A172 (cell line): ENCODE measurements around the gene KDELR1. TPM values are rescaled to one million over a fixed set of nuclear protein-coding genes. Genes with fewer than 3 reads are reported as not detected.

Source experiments
- DNase-seq: peaks from one replicate; pipeline ENCODE4 v3.0.0-alpha.2; 2015; ENCODE audit warnings: low spot score
- total RNA-seq: library from RNA; depleted of rRNA; stranded (reverse); fragments of >200 nt; shearing (Covaris generic); gene quantifications from 2 replicates; pipeline ENCODE4 v1.2.3, GENCODE V29; 2014; rRNA removed

Gene KDELR1
- total RNA-seq, 1 experiment from 2014 or later = 64.2 TPM

GRCh38 chr19:48342414-48342738 lies 49.0 kb downstream of the KDELR1 start:
- no peak for DNase-seq

- no peak for DNase-seq
Measured at GRCh38 chr19:48341515-48342413, 49.6 kb downstream of the KDELR1 start.

GRCh38 chr19:48340995-48341394 lies 50.4 kb downstream of the KDELR1 start:
- DNase-seq = peak; percentile 69

- DNase-seq = no peak
Measured at GRCh38 chr19:48338802-48339503, 52.4 kb downstream of the KDELR1 start.

- DNase-seq = no peak
Measured at GRCh38 chr19:48338253-48338755, 53.0 kb downstream of the KDELR1 start.

GRCh38 chr19:48333467-48334384 lies 57.6 kb downstream of the KDELR1 start:
- DNase-seq = peak; percentile 44

GRCh38 chr19:48332662-48333466 lies 58.5 kb downstream of the KDELR1 start:
- peak; percentile 93 for DNase-seq

Other genes starting within 250 kb of the KDELR1 start
- 30.1 and 35.7 TPM in 2 replicates for gene LIG1, start 221.2 kb downstream of the KDELR1 start, total RNA-seq
- 0.03 and 0.50 TPM in 2 replicates for gene ZSWIM9, start 220.9 kb downstream of the KDELR1 start, total RNA-seq
- gene CARD8, start 135.6 kb downstream of the KDELR1 start, total RNA-seq = 4.3 and 7.7 TPM in 2 replicates
- gene ZNF114, start 121.5 kb downstream of the KDELR1 start, total RNA-seq = 0.79 and 5.5 TPM in 2 replicates
- gene EMP3, start 66.0 kb downstream of the KDELR1 start, total RNA-seq = 67.5 and 98.5 TPM in 2 replicates
- 1.8 and 2.5 TPM in 2 replicates for gene TMEM143, start 27.6 kb downstream of the KDELR1 start, total RNA-seq
- not detected in 2 replicates for gene SYNGR4, start 27.2 kb downstream of the KDELR1 start, total RNA-seq
- not detected in 2 replicates for gene GRIN2D, start 2.1 kb upstream of the KDELR1 start, total RNA-seq
- 38.9 and 55.4 TPM in 2 replicates for gene GRWD1, start 54.4 kb upstream of the KDELR1 start, total RNA-seq
- gene KCNJ14, start 64.0 kb upstream of the KDELR1 start, total RNA-seq = 0.36 and 0.55 TPM in 2 replicates
- 28.7 and 38.5 TPM in 2 replicates for gene CYTH2, start 77.8 kb upstream of the KDELR1 start, total RNA-seq
- not detected in 2 replicates for gene LMTK3, start 120.3 kb upstream of the KDELR1 start, total RNA-seq
- 0.38 TPM in 1 of 2 replicates, not detected in the other for gene SULT2B1, start 160.6 kb upstream of the KDELR1 start, total RNA-seq
- not detected in 2 replicates for gene SPACA4, start 215.2 kb upstream of the KDELR1 start, total RNA-seq
- 0.07 TPM in 1 of 2 replicates, not detected in the other for gene FAM83E, start 223.5 kb upstream of the KDELR1 start, total RNA-seq
- gene RPL18, start 227.6 kb upstream of the KDELR1 start, total RNA-seq = 764 and 1,035 TPM in 2 replicates
- 7.6 and 10.5 TPM in 2 replicates for gene SPHK2, start 228.0 kb upstream of the KDELR1 start, total RNA-seq
- 2.6 and 15.5 TPM in 2 replicates for gene DBP, start 245.8 kb upstream of the KDELR1 start, total RNA-seq